ENCODE data around the gene LMX1B.

- TF ChIP-seq POLR2A (IDR thresholded peaks at IDR 0.05): no peak
- TF ChIP-seq, protein P1, sequence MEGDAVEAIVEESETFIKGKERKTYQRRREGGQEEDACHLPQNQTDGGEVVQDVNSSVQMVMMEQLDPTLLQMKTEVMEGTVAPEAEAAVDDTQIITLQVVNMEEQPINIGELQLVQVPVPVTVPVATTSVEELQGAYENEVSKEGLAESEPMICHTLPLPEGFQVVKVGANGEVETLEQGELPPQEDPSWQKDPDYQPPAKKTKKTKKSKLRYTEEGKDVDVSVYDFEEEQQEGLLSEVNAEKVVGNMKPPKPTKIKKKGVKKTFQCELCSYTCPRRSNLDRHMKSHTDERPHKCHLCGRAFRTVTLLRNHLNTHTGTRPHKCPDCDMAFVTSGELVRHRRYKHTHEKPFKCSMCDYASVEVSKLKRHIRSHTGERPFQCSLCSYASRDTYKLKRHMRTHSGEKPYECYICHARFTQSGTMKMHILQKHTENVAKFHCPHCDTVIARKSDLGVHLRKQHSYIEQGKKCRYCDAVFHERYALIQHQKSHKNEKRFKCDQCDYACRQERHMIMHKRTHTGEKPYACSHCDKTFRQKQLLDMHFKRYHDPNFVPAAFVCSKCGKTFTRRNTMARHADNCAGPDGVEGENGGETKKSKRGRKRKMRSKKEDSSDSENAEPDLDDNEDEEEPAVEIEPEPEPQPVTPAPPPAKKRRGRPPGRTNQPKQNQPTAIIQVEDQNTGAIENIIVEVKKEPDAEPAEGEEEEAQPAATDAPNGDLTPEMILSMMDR (IDR thresholded peaks at IDR 0.05): no peak
- TF ChIP-seq POLR2AphosphoS5 (IDR thresholded peaks at IDR 0.05): no peak
- no peak for TF ChIP-seq EP300 (IDR thresholded peaks at IDR 0.05)
Measured at GRCh38 chr9:126578029-126578428, 35.7 kb upstream of the LMX1B start.

Measured in upper lobe of left lung (tissue), 4 donors.